GM10847 (cell line): ENCODE data around the gene ANO7.

Experiments
- POLR2A ChIP-seq: IDR thresholded peaks from 2 replicates; pipeline ENCODE4 v1.6.1; 2011; ENCODE audit not compliant: insufficient read length; ENCODE audit errors: extremely low read depth

ANO7 gene

GRCh38 chr2:241151934-241152660 lies 36.4 kb upstream of the ANO7 start:
- TF ChIP-seq POLR2A = no peak

GRCh38 chr2:241153616-241154015 lies 34.9 kb upstream of the ANO7 start:
- no peak for TF ChIP-seq POLR2A

DNA sequence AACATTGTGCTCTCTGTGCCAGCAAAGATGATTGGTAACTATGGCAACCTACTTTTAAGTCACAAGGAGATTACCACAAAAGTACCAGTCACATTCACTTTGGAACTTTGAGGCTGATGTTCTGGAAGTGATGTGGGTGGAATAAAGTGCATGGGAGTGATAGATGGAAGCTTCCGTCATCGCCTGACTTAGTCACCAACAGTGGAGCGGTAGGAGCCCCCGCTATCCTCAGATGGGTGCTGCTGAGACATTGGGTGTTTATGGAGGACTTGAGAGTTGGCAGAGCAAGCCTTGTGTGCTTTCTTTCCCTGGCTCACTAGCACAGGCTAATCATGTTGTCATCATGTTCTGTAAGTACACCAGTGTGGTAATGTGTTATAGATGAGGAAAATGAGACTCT lies 33.6 kb upstream of the ANO7 start:
- no peak for TF ChIP-seq POLR2A

- TF ChIP-seq POLR2A = no peak
Measured at GRCh38 chr2:241155936-241156335, 32.5 kb upstream of the ANO7 start.

DNA sequence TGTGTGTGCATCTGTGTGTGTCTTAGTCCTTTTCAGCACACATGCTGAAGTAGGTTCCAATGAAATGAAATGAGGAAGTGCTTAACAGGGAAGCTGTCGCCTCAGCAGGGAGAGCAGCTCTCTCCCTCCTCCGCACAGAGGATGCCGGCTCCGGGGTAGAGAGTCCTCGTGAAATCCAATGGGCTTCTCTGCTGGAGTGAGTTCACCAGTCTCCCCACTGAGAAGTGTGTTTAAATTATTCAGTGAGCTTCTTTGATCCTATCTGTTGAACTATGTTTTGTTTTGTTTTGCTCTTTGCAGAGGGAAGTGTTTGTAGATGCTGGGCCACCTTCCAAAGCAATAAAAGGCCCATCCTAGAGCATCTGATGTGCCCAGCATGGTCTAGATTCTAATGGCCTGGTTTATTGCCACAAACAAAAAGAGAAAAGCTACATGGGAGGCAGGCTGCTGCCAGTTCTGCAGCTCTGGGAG lies 31.5 kb upstream of the ANO7 start:
- no peak for TF ChIP-seq POLR2A

DNA sequence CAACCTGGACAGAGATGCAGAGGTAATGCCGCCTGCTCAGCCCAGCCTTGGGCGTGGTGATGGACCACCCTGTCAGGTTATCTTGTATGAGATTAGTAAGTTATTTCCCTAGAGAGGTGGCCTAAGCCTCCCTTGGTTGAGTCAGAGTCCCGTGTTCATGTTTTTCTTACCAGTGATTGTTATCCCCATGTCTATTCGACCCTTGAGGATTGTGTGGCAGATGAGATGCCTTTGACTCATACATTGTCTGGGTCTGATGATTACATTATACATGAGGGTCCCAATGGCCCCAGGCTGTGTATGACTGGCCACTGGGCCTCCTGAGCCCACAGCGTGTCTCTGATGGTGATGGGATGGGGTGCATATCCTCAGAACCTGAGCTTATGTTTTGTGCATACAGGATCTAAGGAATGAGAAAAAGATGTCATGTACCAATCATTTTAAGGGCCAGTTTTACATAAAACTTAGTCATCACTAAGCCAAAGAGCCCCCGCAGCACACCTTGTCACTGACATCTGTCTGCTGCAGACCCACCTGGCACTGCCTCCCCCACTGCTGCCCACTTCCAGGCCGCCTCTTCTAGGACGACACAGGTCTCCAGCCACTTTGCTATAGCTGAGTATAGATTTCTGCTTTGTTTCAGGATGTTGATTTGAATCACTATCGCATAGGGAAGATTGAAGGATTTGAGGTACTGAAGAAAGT lies 30.5 kb upstream of the ANO7 start:
- TF ChIP-seq POLR2A = no peak

DNA sequence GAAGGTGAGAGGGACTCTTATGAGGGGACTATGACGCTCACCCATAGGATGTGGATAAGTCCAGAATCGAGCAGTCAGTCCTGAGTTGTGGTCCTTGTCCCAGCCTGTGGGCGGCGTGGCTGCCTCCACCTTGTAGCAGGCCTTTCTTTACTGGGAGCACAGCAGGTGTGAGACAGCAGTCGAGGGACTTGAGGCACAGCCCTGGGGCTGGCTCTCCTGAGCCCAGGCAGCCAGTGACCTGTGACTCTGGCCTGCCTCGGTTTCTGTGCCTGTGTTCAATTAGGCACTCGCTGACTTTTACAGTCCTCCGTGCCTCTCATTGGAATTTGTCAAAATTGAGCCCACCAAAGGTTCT lies 30.0 kb upstream of the ANO7 start:
- no peak for TF ChIP-seq POLR2A

DNA sequence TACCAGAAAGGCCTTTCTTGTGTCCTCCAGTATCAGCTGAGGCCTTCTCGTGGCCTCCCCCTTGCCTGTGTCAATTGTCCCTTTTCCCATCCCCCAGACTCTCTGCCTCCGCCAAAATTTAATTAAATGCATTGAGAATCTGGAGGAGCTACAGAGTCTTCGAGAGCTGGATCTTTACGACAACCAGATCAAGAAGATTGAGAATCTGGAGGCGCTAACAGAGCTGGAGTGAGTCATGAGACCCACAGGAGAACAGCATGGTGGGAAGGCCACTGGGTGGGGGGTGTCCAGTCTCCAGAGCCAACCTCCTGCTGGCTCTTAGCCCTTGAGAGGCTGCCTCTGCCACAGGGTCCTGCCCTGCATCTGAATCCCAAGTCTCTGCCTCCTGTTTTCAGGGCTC lies 29.4 kb upstream of the ANO7 start:
- TF ChIP-seq POLR2A = no peak

- TF ChIP-seq POLR2A = no peak
Measured at GRCh38 chr2:241160318-241160717, 28.2 kb upstream of the ANO7 start.

DNA sequence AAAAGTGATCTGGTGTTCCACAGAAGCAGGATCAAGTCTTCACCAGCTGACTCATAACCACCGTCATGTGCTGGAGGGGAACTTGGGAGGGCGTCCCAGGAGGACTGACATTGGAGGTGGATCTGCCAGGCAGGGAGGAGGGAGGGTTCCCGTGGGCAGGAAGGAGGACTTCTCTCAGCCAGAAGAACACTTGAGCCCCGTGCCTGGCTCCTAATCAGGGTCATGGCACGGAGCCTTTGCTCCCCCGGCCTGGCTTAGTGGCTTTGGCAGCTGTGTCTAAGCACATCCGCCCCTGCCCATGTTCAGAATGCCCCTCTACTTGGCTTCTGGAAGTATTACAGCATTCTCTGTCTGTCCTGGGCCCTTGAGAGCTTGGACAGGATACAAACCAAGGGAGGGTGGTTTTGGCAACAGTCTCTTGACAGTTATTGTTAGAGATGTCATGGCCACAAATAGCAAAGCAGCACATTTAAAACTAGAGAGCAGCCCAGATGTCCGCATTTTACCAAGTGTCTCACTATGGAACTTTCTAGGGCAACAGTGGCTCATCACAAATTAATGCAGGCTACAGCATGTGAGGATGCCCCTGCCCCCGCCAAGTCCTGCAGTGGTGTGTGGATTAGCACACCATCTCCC lies 26.7 kb upstream of the ANO7 start:
- no peak for TF ChIP-seq POLR2A

DNA sequence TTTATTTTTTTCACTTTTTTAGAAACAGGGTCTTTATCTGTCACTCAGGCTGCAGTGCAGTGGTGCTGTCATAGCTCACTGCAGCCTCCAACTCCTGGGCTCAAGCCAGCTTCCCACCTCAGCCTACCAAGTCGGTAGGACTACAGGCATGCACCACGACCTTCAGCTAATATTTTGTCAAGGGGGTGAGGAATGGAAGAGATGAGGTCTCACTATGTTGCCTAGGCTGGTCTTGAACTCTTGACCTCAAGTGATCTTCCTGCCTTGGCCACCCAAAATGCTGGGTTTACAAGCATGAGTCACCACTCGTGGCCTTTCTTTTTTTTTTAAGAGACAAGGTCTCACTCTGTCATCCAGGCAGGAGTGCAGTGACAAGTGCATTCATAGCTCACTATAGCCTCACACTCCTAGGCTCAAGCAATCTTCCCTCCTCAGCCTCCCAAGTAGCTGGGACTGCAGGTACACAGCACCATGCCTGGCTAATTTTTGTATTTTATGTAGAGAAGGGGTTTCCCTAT lies 24.8 kb upstream of the ANO7 start:
- no peak for TF ChIP-seq POLR2A

DNA sequence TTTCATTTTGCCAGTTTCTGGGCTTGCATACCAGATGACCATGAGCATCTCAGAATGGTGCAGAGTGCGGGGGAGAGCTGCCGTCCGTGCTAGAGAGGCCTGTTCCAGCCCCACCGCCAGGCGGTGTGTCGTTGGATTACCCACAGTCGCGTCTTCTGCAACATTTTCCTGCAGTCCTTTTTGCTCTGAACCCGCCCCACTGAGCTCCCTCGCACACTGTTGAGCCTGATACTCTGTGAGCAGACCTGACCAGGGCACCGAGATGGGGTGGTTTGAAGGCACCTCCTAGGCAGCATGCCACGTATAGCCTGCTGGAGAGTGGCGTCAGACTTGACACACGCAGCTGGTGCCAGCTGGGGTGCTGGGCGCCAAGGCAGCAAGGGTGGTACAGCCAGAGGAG lies 20.1 kb upstream of the ANO7 start:
- TF ChIP-seq POLR2A = no peak

DNA sequence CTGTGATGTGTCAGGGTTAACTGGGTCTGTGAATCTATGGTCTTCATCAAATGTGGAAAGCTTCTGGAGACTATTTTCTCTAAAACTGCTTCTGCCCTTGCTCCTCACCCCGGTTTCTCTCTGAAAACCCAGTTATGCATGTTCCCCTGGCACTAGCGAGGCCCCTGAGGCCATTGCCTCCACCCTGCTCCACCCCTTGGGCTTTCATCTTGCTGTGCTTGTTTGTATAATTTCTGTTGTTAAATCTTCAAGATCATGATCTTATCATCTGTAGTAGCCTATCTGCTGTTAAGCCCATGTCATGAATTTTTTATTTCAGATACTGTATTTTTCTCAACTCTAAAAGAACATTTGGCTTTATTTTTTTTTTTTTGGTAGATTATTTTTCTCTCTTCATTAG lies 14.9 kb upstream of the ANO7 start:
- no peak for TF ChIP-seq POLR2A

GRCh38 chr2:241177526-241178334 lies 10.7 kb upstream of the ANO7 start:
- TF ChIP-seq POLR2A = no peak

DNA sequence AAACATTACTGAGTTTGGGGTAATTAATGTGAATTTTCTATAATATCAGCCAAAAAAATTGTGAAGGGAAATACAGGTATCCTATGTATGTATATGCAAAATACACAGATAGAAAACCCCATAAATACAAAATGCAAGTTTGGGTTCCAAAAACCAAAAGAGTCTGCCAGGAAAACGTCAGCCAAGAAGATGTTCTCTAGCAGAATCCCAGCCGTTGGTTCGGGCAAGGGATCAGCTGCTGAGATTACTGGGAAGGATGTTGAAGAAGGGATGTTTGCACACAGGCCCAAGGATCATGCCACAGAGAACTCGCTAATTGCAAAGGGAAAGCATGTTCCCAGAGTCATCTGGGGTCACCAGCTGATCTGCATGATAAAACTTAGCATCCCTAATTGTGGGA lies 9.5 kb upstream of the ANO7 start:
- TF ChIP-seq POLR2A = no peak
